Transverse colon (tissue), 4 donors: ENCODE data around the gene IL26.

Source experiments
- CTCF ChIP-seq, 5 experiments: fragments of 200-600 bp in 3 of 5; fragments of 450-650 bp in 2 of 5; sonication (generic) in 3 of 5; IDR thresholded peaks; 1 replicate in 2 of 5; 2 replicates in 3 of 5; pipeline ENCODE4 v1.5.1; 2016 to 2017; ENCODE audit warnings: antibody characterized with exemption in 5 of 5, inconsistent platforms in 3 of 5, mild to moderate bottlenecking in 2 of 5, moderate library complexity in 1 of 5
- POLR2AphosphoS5 ChIP-seq, 3 donors: sonication (generic); formaldehyde crosslinking; IDR thresholded peaks; one replicate each; pipeline ENCODE4 v1.6.1; 2016; ENCODE audit warnings: antibody characterized with exemption in 3 of 3

GRCh38 chr12:68158432-68158831 is 67.2 kb downstream of the IL26 start:
- TF ChIP-seq POLR2AphosphoS5 (IDR thresholded peaks at IDR 0.05): no peak
- peak in 3 of 5 experiments; percentile 20 to 36 (median 31) for TF ChIP-seq CTCF (IDR thresholded peaks at IDR 0.05)
